ENCODE results near the gene LGALS4. TPM values are rescaled to one million over a fixed set of nuclear protein-coding genes. Genes with fewer than 3 reads are reported as not detected.

The LGALS4 gene
- total RNA-seq, 1 experiment from 2014 or later, result 1.0 TPM

DNA sequence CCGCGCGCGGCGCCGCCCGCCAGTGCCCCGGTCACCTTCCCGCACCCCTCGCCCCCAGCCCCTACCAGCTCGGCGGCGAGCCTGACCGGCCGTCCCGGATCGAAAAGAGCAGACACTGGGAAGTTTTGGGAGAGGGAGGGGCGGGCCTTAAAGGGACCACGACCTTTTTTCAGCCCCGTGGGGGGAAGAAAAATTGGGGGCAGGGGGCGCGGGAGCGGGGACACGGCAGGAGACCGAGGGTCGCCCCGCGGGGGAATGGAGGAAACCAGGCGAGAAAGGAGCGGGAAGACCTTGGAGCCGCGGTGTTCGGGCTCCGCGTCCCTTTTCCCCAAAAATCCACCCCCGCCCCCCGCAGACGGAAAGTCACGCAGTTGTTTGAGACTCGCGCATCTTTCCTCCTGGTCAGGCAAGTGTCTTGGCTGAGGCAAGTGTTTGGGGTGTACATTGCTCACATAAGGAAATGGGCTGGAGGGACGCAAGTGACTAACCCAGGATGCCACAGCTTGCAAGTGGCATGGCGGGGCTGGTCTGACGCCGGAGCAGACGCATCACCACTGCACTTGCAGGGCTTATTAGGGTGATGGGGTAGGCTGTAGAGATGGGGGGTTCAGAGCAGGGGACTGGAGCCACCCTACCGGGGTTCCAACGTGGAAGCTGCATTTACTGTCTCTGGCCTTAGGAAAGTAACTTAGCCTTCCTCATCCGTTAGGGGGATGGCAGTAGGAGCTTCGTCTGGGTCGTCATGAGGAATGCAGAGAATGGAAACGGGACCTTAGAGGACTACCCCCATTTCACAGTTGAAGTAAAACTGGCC is 39.7 kb upstream of the LGALS4 start:
- H2AFZ ChIP-seq, result peak overlapping the region; percentile 74
- POLR2A ChIA-PET (ENCODE audit: unreplicated experiment), result interaction anchor here (0.5 to 0.7 kb wide), 4 partner anchors 10 to 218 kb away, joined by 3 to 20 read pairs (median 8); no protein-coding TSS in a partner anchor
- peaks cover 37% of the 10 kb centered on the region for H3F3A ChIP-seq (ENCODE audit: insufficient read depth, low read depth)
- peak overlapping the region; percentile 94 for H3K27ac ChIP-seq
- H3K27me3 ChIP-seq (ENCODE audit: insufficient read depth, low read depth), result no peaks in the 10 kb centered on the region
- TF ChIP-seq EZH2 (IDR thresholded peaks at IDR 0.05; ENCODE audit: low read depth), result no peak
- TF ChIP-seq, protein P1, sequence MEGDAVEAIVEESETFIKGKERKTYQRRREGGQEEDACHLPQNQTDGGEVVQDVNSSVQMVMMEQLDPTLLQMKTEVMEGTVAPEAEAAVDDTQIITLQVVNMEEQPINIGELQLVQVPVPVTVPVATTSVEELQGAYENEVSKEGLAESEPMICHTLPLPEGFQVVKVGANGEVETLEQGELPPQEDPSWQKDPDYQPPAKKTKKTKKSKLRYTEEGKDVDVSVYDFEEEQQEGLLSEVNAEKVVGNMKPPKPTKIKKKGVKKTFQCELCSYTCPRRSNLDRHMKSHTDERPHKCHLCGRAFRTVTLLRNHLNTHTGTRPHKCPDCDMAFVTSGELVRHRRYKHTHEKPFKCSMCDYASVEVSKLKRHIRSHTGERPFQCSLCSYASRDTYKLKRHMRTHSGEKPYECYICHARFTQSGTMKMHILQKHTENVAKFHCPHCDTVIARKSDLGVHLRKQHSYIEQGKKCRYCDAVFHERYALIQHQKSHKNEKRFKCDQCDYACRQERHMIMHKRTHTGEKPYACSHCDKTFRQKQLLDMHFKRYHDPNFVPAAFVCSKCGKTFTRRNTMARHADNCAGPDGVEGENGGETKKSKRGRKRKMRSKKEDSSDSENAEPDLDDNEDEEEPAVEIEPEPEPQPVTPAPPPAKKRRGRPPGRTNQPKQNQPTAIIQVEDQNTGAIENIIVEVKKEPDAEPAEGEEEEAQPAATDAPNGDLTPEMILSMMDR (conservative IDR thresholded peaks at IDR 0.05), result no peak
- H3K79me2 ChIP-seq (ENCODE audit: low read depth), result peaks cover 29% of the 10 kb centered on the region
- no TSS peak for BruUV-seq (replicated peaks)
- peaks cover 28% of the 10 kb centered on the region for H3K4me1 ChIP-seq (replicated peaks; ENCODE audit: insufficient read depth)
- H4K20me1 ChIP-seq (ENCODE audit: insufficient read depth), result peaks cover 16% of the 10 kb centered on the region
- H3K9me2 ChIP-seq (ENCODE audit: insufficient read depth), result no peaks in the 10 kb centered on the region
- H3K4me2 ChIP-seq, result peak overlapping the region; percentile 83
- DNase-seq, result peak; percentile 57 to 81
- CTCF ChIA-PET, result interaction anchor here (0.6 to 1.2 kb wide), 2 partner anchors 35 to 38 kb away, joined by 6 to 9 read pairs; no protein-coding TSS in a partner anchor
- intact Hi-C loops (cut with micrococcal nuclease; ENCODE audit: unreplicated experiment), result loop anchor here (5.0 kb wide), 2 partner anchors 170 to 215 kb away; no protein-coding TSS in a partner anchor
- peak overlapping the region; percentile 65 for H3K4me3 ChIP-seq
- no peaks in the 10 kb centered on the region for H3K36me3 ChIP-seq (ENCODE audit: low read depth)
- no peaks in the 10 kb centered on the region for H3K9me3 ChIP-seq (ENCODE audit: insufficient read depth, low read depth)

DNA sequence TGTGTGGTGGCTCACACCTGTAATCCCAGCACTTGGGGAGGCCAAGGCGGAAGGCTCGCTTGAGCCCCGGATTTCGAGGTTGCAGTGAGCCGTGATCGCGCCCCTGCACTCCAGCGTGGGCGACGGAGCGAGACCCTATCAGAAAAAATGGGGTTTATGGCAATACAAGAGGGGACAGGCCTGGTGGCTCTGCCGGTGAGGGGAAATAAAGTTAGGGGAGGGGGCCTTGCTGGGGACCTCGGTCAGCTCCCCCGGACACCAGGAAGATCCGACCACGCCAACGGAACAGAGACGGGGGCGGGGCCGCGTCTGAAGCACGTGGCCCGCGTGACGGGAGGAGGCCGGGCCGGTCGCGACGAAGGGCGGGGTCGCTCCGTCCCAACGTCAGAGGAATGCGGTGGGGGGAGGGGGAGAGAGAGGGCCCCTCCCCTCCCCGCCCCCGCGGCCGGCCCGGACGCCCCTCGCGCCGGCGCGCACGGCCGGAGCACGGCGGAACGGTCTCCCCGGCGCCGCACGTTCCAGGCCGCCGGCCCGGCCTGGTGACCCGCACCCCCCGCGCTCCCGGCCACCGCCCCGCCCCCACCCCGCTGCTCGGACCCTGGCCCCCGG is 39.0 kb upstream of the LGALS4 start:
- H3K27me3 ChIP-seq (ENCODE audit: insufficient read depth, low read depth), result no peaks in the 10 kb centered on the region
- H3K9me2 ChIP-seq (ENCODE audit: insufficient read depth), result no peaks in the 10 kb centered on the region
- peak overlapping the region; percentile 94 for H3K27ac ChIP-seq
- peaks cover 36% of the 10 kb centered on the region for H3K79me2 ChIP-seq (ENCODE audit: low read depth)
- peak overlapping the region; percentile 99 for H3K4me2 ChIP-seq
- intact Hi-C loops (cut with micrococcal nuclease; ENCODE audit: unreplicated experiment), result loop anchor here (2.0 to 5.0 kb wide), 4 partner anchors 13 to 214 kb away; partner anchors contain the start of gene ECH1
- no peaks in the 10 kb centered on the region for H3K9me3 ChIP-seq (ENCODE audit: insufficient read depth, low read depth)
- peaks cover 35% of the 10 kb centered on the region for H3K4me1 ChIP-seq (replicated peaks; ENCODE audit: insufficient read depth)
- ChIA-PET POLR2A (ENCODE audit: unreplicated experiment) (interaction anchor here (0.6 to 0.7 kb wide), 7 partner anchors 9 to 315 kb away, joined by 3 to 20 read pairs (median 4); no protein-coding TSS in a partner anchor), CTCF (interaction anchor here (0.6 kb wide), 1 partner anchor 39 kb away, joined by 9 read pairs; no protein-coding TSS in a partner anchor)
- peak overlapping the region; percentile 76 for H3K4me3 ChIP-seq
- no TSS peak for BruUV-seq (replicated peaks)
- peaks cover 5% of the 10 kb centered on the region; the same call in 1 of the 2 replicates for H3K36me3 ChIP-seq (ENCODE audit: low read depth)
- peak; percentile 73 to 93 for DNase-seq
- H3F3A ChIP-seq (ENCODE audit: insufficient read depth, low read depth), result peaks cover 39% of the 10 kb centered on the region
- peak overlapping the region; percentile 86 for H2AFZ ChIP-seq
- no peak for TF ChIP-seq EZH2 (IDR thresholded peaks at IDR 0.05; ENCODE audit: low read depth)
- TF ChIP-seq, protein P1 (conservative IDR thresholded peaks at IDR 0.05), result no peak
- H4K20me1 ChIP-seq (ENCODE audit: insufficient read depth), result peaks cover 22% of the 10 kb centered on the region

DNA sequence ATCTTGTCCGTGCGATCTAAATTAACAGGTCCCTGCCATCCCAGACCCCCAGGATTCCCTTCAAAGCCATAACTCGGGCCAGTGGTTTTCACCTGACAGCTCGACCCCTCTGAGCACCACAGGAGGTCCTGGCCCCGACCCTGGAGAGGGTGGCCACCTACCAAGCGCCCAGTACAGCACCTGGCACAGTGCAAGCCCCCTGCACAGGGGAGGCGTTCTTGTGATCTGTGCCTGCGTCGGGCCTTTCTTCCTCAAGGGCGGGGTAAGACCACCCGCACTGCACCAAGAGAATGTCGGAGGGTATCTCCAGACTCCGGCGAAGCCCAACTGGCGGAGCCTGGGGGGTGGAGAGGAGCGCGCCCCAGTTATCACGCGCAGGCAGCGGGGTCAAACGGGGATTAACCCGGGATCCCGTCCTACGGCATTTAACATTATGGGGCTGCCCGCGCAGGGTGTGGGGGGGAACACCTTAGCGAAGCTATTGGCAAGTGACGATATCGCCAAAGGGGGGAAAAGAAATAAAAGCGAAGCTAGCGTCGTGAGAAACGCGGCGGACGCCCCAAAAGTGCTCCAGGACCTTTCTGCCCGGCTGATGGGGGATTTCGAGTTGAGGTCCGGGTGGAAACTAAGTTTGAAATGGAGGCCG is 38.4 kb upstream of the LGALS4 start:
- Histone ChIP-seq H3K27me3 (ENCODE audit: insufficient read depth, low read depth) (no peaks in the 10 kb centered on the region), H3K9me2 (ENCODE audit: insufficient read depth) (no peaks in the 10 kb centered on the region), H4K20me1 (ENCODE audit: insufficient read depth) (peaks cover 28% of the 10 kb centered on the region), H3F3A (ENCODE audit: insufficient read depth, low read depth) (peaks cover 45% of the 10 kb centered on the region), H3K9me3 (ENCODE audit: insufficient read depth, low read depth) (no peaks in the 10 kb centered on the region), H3K79me2 (ENCODE audit: low read depth) (peaks cover 42% of the 10 kb centered on the region), H3K4me1 (replicated peaks; ENCODE audit: insufficient read depth) (peaks cover 35% of the 10 kb centered on the region), H3K27ac (peak overlapping the region; percentile 84), H2AFZ (peak overlapping the region; percentile 86), H3K36me3 (ENCODE audit: low read depth) (peaks cover 11% of the 10 kb centered on the region), H3K4me2 (peak overlapping the region; percentile 99), H3K4me3 (peak overlapping the region; percentile 76)
- ChIA-PET CTCF (interaction anchor here (1.0 kb wide), 1 partner anchor 80 kb away, joined by 3 read pairs; the partner anchor contains the start of genes MRPS12 and SARS2), POLR2A (ENCODE audit: unreplicated experiment) (interaction anchor here (0.5 to 0.7 kb wide), 6 partner anchors 12 to 316 kb away, joined by 3 to 17 read pairs (median 4); no protein-coding TSS in a partner anchor)
- BruUV-seq (replicated peaks), result TSS peak; percentile 6
- intact Hi-C loops (cut with micrococcal nuclease; ENCODE audit: unreplicated experiment), result loop anchor here (1.0 to 5.0 kb wide), 7 partner anchors 14 to 214 kb away; partner anchors contain the start of genes ECH1, MRPS12, NFKBIB and SARS2
- TF ChIP-seq, protein P1 (conservative IDR thresholded peaks at IDR 0.05), result no peak
- TF ChIP-seq EZH2 (IDR thresholded peaks at IDR 0.05; ENCODE audit: low read depth), result no peak
- no peak for DNase-seq

Data from PC-9 (cell line).